K562 (cell line): Measurements from ENCODE around the gene DLAT. TPM values are rescaled to one million over a fixed set of nuclear protein-coding genes. Genes with fewer than 3 reads are reported as not detected.

ENCODE experiments used
- GABPB2 ChIP-seq: fragments of 250-450 bp; sonication (Bioruptor Pico); conservative IDR thresholded peaks from 2 replicates; pipeline ENCODE4 v1.5.1; 2021; ENCODE audit warnings: mild to moderate bottlenecking
- HMGN3 ChIP-seq: IDR thresholded peaks from 2 replicates; pipeline ENCODE4 v1.6.1; 2011; ENCODE audit warnings: borderline replicate concordance, low read depth, mild to moderate bottlenecking, mixed read lengths, low read length; ENCODE audit not compliant: insufficient read length; ENCODE audit errors: extremely low read depth
- MAFK ChIP-seq: IDR thresholded peaks from 2 replicates; pipeline ENCODE4 v1.6.1; 2011; ENCODE audit warnings: low read length, improper control_type of control experiment
- MCM5 ChIP-seq: fragments of 450-650 bp; IDR thresholded peaks from 2 replicates; pipeline ENCODE4 v1.6.1; 2016; ENCODE audit warnings: low read depth
- NBN ChIP-seq: fragments of 450-650 bp; IDR thresholded peaks from 2 replicates; pipeline ENCODE4 v1.6.1; 2016; ENCODE audit warnings: low read depth, mild to moderate bottlenecking
- NCOA4 ChIP-seq: fragments of 450-650 bp; IDR thresholded peaks from 2 replicates; pipeline ENCODE4 v1.6.1; 2018; ENCODE audit warnings: mild to moderate bottlenecking; ENCODE audit not compliant: partially characterized antibody
- NFXL1 ChIP-seq: fragments of 450-650 bp; formaldehyde crosslinking; IDR thresholded peaks from 2 replicates; pipeline ENCODE4 v1.4.0; 2021; ENCODE audit warnings: mild to moderate bottlenecking
- PCBP2 ChIP-seq: fragments of 200-400 bp; formaldehyde crosslinking; IDR thresholded peaks from 2 replicates; pipeline ENCODE4 v1.6.1; 2018; ENCODE audit warnings: low read length, low read depth, mild to moderate bottlenecking, moderate library complexity; ENCODE audit not compliant: poor library complexity, severe bottlenecking
- POLR2B ChIP-seq: fragments of 450-650 bp; IDR thresholded peaks from 2 replicates; pipeline ENCODE4 v1.6.1; 2018; ENCODE audit warnings: low read depth; ENCODE audit not compliant: partially characterized antibody
- RBFOX2 ChIP-seq: fragments of 200-400 bp; formaldehyde crosslinking; IDR thresholded peaks from 2 replicates; pipeline ENCODE4 v1.6.1; 2017; ENCODE audit warnings: low read depth, mild to moderate bottlenecking, low read length, moderate library complexity
- SIN3A ChIP-seq, 2 experiments: fragments of 150-350 bp in 1 of 2; IDR thresholded peaks; 2 replicates each; pipeline ENCODE4 v1.6.1; 2011 to 2016; ENCODE audit warnings: borderline replicate concordance in 2 of 2, low read depth in 2 of 2, low read length in 2 of 2, mild to moderate bottlenecking in 2 of 2, moderate library complexity in 2 of 2; ENCODE audit not compliant: control insufficient read depth in 1 of 2
- SMARCA4 ChIP-seq: fragments of 450-650 bp; IDR thresholded peaks from 2 replicates; pipeline ENCODE4 v1.6.1; 2016
- SMARCE1 ChIP-seq: fragments of 450-650 bp; IDR thresholded peaks from 2 replicates; pipeline ENCODE4 v1.7.1; 2016; ENCODE audit warnings: mild to moderate bottlenecking
- TAF15 ChIP-seq: fragments of 200-400 bp; formaldehyde crosslinking; IDR thresholded peaks from 2 replicates; pipeline ENCODE4 v1.6.1; 2017; ENCODE audit warnings: mild to moderate bottlenecking, low read depth, low read length, moderate library complexity
- ZFPM2 ChIP-seq: fragments of 250-450 bp; sonication (Bioruptor Pico); IDR thresholded peaks from 2 replicates; pipeline ENCODE4 v1.5.1; 2022; ENCODE audit warnings: mild to moderate bottlenecking
- ZNF140 ChIP-seq: fragments of 250-450 bp; sonication (Bioruptor Pico); IDR thresholded peaks from 2 replicates; pipeline ENCODE4 v1.8.0; 2021; ENCODE audit warnings: moderate library complexity, mild to moderate bottlenecking, inconsistent platforms
- ZNF79 ChIP-seq: fragments of 250-450 bp; sonication (Bioruptor Pico); IDR thresholded peaks from 2 replicates; pipeline ENCODE4 v1.4.0; 2020; ENCODE audit warnings: low read depth, mild to moderate bottlenecking, moderate library complexity
- ZZZ3 ChIP-seq: fragments of 450-650 bp; IDR thresholded peaks from 2 replicates; pipeline ENCODE4 v1.6.1; 2016; ENCODE audit warnings: antibody characterized with exemption, mild to moderate bottlenecking, moderate library complexity
- polyA plus RNA-seq, 8 experiments: library from polyadenylated mRNA; depleted of rRNA in 4 of 8; stranded (reverse) in 5 of 8; unstranded in 3 of 8; fragments of >200 nt; fragmentation: Nextera tagmentation in 2 of 8; fragmentation: Illumina TruSeq in 1 of 8; extraction: Ambion mirVana in 2 of 8; extraction: Trizol in 1 of 8; gene quantifications; 2 replicates each; pipeline versions ENCODE4 v1.2.1 to v1.2.3, GENCODE V29; 2011 to 2014; ENCODE audit warnings: inconsistent platforms in 1 of 8, missing spikeins in 1 of 8
- total RNA-seq, 7 experiments: library from RNA; depleted of rRNA in 6 of 7; stranded (reverse); fragments of >200 nt in 6 of 7; fragmentation: Illumina TruSeq in 2 of 7; extraction: Trizol in 2 of 7; gene quantifications; 2 replicates each; pipeline versions ENCODE4 v1.2.1 to v1.2.3, GENCODE V29; 2011 to 2021; ENCODE audit warnings: low replicate concordance in 1 of 7
- TF ChIP-seq, protein P1 (sequence below): sonication (generic); formaldehyde crosslinking; IDR thresholded peaks from 2 replicates; pipeline ENCODE4 v1.8.0; 2022; ENCODE audit warnings: mild to moderate bottlenecking, missing genetic modification reagents
- TF ChIP-seq, protein P2 (sequence below): fragments of 250-450 bp; sonication (Bioruptor Pico); IDR thresholded peaks from 2 replicates; pipeline ENCODE4 v1.4.0; 2020
- TF ChIP-seq, protein P3 (sequence below): fragments of 450-650 bp; formaldehyde crosslinking; IDR thresholded peaks from 2 replicates; pipeline ENCODE4 v1.4.0; 2022; ENCODE audit warnings: missing genetic modification characterization

DLAT gene
- total and polyA plus RNA-seq, 9 of the 15 experiments (the other 6 are each of a cell fraction or from before 2014, with no cell fraction given), result 41.7 to 152 (median 105) TPM

DNA sequence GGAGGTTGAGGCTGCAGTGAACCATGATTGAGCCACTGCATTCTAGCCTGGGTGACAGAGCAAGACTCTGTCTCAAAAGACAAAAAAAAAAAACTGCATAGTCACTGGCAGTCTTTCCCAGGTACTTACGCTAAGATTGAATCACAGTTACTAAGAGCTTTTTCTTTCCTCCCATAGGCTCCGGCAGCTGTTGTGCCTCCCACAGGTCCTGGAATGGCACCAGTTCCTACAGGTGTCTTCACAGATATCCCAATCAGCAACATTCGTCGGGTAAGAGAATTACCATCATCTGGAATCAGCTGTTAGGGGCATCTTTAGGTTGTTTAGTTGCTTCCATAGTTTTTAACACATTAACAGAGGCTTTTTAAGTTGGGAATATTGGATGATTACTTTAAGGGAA lies 19.8 kb downstream of the DLAT start (continued):
- TF ChIP-seq ZZZ3 (no peak), SIN3A (IDR thresholded peaks at IDR 0.05; ENCODE audit: borderline replicate concordance in 2 of 2, control insufficient read depth in 1 of 2, low read depth in 2 of 2, low read length in 2 of 2) (no peak), ZFPM2 (CRISPR knock-in tag) (no peak), MCM5 (no peak), PCBP2 (no peak), ZNF79 (CRISPR knock-in tag) (no peak), NFXL1 (CRISPR knock-in tag) (no peak), TAF15 (no peak), SMARCA4 (peak; percentile 91), SMARCE1 (peak; percentile 84), POLR2B (no peak), MAFK (peak; percentile 63), NCOA4 (no peak), RBFOX2 (no peak), ZNF140 (CRISPR knock-in tag) (no peak), NBN (no peak), GABPB2 (CRISPR knock-in tag) (no peak), HMGN3 (no peak)
- TF ChIP-seq, protein P1, sequence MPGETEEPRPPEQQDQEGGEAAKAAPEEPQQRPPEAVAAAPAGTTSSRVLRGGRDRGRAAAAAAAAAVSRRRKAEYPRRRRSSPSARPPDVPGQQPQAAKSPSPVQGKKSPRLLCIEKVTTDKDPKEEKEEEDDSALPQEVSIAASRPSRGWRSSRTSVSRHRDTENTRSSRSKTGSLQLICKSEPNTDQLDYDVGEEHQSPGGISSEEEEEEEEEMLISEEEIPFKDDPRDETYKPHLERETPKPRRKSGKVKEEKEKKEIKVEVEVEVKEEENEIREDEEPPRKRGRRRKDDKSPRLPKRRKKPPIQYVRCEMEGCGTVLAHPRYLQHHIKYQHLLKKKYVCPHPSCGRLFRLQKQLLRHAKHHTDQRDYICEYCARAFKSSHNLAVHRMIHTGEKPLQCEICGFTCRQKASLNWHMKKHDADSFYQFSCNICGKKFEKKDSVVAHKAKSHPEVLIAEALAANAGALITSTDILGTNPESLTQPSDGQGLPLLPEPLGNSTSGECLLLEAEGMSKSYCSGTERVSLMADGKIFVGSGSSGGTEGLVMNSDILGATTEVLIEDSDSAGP, result no peak
- TF ChIP-seq, protein P2, sequence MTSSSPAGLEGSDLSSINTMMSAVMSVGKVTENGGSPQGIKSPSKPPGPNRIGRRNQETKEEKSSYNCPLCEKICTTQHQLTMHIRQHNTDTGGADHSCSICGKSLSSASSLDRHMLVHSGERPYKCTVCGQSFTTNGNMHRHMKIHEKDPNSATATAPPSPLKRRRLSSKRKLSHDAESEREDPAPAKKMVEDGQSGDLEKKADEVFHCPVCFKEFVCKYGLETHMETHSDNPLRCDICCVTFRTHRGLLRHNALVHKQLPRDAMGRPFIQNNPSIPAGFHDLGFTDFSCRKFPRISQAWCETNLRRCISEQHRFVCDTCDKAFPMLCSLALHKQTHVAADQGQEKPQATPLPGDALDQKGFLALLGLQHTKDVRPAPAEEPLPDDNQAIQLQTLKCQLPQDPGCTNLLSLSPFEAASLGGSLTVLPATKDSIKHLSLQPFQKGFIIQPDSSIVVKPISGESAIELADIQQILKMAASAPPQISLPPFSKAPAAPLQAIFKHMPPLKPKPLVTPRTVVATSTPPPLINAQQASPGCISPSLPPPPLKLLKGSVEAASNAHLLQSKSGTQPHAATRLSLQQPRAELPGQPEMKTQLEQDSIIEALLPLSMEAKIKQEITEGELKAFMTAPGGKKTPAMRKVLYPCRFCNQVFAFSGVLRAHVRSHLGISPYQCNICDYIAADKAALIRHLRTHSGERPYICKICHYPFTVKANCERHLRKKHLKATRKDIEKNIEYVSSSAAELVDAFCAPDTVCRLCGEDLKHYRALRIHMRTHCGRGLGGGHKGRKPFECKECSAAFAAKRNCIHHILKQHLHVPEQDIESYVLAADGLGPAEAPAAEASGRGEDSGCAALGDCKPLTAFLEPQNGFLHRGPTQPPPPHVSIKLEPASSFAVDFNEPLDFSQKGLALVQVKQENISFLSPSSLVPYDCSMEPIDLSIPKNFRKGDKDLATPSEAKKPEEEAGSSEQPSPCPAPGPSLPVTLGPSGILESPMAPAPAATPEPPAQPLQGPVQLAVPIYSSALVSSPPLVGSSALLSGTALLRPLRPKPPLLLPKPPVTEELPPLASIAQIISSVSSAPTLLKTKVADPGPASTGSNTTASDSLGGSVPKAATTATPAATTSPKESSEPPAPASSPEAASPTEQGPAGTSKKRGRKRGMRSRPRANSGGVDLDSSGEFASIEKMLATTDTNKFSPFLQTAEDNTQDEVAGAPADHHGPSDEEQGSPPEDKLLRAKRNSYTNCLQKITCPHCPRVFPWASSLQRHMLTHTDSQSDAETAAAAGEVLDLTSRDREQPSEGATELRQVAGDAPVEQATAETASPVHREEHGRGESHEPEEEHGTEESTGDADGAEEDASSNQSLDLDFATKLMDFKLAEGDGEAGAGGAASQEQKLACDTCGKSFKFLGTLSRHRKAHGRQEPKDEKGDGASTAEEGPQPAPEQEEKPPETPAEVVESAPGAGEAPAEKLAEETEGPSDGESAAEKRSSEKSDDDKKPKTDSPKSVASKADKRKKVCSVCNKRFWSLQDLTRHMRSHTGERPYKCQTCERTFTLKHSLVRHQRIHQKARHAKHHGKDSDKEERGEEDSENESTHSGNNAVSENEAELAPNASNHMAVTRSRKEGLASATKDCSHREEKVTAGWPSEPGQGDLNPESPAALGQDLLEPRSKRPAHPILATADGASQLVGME (CRISPR knock-in tag), result no peak
- TF ChIP-seq, protein P3, sequence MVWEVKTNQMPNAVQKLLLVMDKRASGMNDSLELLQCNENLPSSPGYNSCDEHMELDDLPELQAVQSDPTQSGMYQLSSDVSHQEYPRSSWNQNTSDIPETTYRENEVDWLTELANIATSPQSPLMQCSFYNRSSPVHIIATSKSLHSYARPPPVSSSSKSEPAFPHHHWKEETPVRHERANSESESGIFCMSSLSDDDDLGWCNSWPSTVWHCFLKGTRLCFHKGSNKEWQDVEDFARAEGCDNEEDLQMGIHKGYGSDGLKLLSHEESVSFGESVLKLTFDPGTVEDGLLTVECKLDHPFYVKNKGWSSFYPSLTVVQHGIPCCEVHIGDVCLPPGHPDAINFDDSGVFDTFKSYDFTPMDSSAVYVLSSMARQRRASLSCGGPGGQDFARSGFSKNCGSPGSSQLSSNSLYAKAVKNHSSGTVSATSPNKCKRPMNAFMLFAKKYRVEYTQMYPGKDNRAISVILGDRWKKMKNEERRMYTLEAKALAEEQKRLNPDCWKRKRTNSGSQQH, result no peak
